HG03469 (cell line): ENCODE data around the gene MOB1B.
"Not testable (repeated sequence)": the region's sequence is repeated elsewhere in the genome, so short reads cannot be mapped to it uniquely, and the experiment has no call there.

Experiments used
- ATAC-seq: cut with Tn5 transposase; IDR thresholded peaks from one replicate; pipeline ENCODE4 v1.9.1; 2021; ENCODE audit warnings: mild to moderate bottlenecking, moderate library complexity, moderate number of reproducible peaks; ENCODE audit not compliant: unreplicated experiment

The MOB1B gene

DNA sequence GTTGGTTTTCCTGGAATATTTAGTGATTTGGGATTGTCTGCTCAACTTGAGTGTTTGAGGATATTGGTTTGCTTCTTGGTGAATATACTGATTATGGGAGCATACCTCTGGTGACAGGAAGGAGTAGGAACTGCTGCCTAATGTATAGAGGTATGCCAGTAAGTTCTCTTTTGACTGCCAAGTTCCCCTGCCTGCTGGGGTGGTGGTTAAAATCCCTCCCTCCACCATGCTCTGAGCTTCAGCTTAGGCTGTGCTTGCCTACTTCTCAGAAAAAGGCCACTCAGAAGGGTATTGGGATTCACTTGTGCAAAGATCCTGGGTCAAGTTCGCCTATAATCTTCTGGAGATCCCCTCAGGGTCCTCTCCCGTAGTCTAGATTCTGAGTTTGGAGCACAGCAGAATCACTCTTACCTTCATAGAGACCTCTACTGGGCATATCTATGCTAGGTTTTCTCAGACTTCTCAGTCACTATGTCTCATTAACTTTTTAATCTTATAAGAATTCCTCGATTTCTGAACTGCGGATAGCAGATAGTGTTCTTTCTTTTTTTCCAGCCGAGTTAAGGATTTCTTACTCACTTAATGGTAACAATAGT is 46.6 kb downstream of the MOB1B start:
- no peak for ATAC-seq

DNA sequence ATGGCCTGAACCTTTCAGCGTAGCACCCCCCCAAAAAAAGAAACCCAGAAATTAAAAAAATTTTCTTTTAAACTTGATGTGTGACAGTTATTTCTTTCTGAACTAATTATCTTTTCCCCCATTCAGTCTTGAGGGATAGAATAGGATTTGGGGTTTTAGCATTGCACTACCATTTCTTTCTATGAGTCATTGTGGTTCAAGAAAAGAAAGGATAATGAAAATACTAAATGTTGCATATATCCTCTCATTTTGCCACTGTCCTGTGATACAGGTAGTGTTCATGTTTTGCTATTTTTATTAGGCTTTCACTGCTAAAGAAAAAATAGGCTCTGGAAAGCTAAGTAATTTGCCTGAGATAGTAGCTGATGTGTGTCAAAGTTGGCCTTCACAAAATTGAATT is 51.9 kb downstream of the MOB1B start:
- no peak for ATAC-seq

GRCh38 chr4:70956549-70957210 is 54.5 kb downstream of the MOB1B start:
- no peak for ATAC-seq

- no peak for ATAC-seq
Observed at GRCh38 chr4:70958681-70959080, 56.5 kb downstream of the MOB1B start.

DNA sequence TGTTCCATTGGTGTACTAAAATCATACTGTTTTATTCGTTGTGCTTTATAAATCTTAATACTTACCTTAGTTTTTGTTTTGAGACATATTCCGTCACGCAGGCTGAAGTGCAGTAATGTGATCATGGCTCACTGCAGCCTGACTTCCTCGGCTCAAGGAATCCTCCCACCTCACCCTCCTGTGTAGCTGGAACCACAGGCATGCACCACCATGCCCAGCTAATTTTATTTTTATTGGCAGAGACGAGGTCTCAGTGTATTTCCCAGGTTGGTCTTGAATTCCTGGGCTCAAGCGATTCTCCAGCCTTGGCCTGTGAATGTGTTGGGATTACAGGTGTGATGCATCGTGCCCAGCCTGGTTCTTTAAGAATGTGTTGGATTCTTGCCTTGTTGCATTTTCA is 66.9 kb downstream of the MOB1B start:
- ATAC-seq: no peak

DNA sequence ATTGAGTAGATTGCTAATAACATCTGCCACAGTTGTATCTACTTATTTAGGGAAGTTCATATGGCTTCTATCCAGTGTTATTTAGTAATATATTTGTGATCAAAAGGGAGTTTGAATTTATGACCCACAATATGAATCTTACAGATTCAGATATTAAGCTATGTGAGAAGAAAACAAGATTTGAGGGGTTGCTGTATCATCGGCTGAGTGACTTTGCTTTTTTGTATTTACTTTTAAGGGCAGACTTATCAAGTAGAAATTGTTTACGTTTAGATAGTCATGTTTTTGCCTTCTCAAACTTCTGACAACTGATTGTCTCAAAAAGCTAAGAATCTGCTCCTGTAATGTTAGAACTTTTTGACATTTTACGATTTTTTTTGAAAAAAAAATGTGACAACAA is 74.1 kb downstream of the MOB1B start:
- ATAC-seq: no peak

DNA sequence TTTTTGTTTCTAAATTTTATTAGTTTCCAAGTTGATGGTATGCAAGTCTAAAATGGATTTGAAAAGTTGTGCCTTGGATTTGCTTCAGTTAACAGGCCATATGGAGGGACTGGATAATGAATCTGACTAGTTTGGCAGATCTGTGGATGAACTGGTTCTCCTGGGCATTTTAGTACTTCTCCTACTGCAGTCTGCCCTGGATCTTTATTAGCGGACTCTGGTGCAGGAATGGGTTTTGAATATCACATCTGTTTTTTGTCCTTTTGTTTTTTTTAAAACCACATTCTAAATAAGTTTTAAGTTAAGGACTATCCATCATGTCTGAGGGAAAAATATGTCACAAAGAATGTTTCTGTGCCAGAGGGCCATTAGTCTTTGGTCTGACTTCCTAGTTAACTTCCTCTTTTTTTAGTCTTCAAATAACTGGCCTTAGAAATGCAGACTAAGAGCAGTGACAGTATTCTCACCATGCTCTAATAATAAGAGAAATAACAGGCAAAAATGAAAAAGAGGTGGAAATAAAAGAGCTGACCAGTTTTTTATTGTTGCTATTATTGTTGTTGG is 77.4 kb downstream of the MOB1B start:
- peak; percentile 67 for ATAC-seq

GRCh38 chr4:70980196-70980595 is 78.0 kb downstream of the MOB1B start:
- ATAC-seq: no peak

- ATAC-seq: no peak
Observed at GRCh38 chr4:70984106-70984505, 81.9 kb downstream of the MOB1B start.

GRCh38 chr4:70984589-70984988 is 82.4 kb downstream of the MOB1B start:
- no peak for ATAC-seq

DNA sequence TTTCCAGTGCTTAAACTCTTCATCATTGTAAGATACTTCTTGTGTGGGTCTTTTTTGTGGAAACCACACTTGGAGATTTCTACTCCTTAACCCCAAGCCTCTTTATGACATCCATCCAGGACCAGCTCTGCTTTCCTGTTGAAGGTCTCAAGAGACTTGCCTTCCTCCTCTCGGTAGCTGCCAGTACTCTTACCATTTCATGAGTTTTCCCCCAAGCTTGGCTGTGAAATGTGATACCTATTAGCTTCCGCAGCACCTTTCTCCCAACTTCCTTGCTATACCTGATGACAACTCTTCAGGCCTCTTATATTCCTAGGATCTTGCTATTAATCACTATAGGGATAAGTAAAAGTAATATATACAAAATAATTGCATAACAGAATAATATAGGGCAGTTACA is 89.4 kb downstream of the MOB1B start:
- no peak for ATAC-seq

GRCh38 chr4:70992391-70992881 is 90.3 kb downstream of the MOB1B start:
- no peak for ATAC-seq

DNA sequence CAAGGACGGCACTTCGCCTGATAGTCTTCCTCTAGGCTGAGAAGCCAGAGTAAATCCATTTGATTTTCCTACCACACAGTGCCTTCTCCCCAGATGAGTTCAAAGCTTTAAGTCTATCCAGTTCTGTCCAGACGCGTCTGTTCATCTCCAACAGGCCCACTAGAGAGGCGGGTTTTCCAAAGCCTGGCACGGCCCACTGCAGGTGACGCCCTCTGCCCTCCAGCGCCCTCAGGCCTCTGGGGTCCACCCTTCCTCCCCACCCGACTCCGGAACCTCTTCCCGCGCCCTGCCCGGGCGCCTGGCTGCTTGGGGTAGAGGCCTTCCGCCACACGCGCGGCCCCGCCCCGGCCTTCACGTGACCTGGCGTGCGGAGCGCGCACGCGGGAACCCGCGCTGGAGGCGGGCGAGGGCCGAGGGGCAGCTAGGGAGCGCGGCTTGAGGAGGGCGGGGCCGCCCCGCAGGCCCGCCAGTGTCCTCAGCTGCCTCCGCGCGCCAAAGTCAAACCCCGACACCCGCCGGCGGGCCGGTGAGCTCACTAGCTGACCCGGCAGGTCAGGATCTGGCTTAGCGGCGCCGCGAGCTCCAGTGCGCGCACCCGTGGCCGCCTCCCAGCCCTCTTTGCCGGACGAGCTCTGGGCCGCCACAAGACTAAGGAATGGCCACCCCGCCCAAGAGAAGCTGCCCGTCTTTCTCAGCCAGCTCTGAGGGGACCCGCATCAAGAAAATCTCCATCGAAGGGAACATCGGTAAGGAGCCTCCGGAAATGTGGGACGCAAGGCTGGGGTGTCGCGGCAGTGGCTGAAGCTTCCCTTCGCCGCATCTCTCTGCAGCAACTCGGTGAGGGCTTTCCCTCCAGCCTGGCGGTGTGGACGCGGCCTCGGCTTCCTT is 91.3 kb downstream of the MOB1B start, which contains the start of gene DCK:
TSS of gene DCK (plus strand) at position 469 of the 888 bp plus-strand sequence. CDS start at position 656, 187 bp downstream.
- peak; percentile 64 for ATAC-seq

- ATAC-seq: no peak
Observed at GRCh38 chr4:70994069-70994366, 91.8 kb downstream of the MOB1B start.

DNA sequence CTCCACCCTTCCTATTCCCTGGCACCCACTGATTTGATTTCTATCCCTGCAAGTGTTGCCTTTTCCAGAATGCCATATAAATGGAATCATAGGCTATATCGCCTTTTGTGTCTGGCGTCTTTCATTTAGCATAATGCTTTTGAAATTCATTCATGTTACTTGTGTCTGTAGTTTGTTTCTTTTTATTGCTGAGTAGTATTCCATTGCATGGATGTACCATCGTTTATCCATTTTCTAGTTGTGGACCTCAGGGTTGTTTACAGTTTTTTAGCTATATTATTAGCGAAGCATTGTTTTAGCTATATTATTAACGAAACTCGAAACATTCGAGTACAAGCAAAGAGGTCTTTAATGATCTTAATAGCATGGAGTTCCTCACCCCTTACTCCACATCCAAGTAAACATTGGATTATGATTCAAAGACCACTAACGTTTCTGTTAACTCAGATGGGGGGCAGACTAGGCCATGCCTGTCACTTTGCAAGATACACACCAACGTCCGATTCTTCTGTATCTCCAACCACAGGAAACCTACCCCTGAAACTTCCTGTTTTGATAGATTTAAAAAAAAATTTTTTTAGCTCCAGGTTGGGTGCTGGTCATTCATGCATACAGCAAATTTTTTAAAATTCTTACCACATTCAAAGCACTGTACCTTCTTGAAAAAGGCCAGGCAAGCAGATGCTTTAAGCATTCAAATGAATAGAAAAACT is 92.4 kb downstream of the MOB1B start:
- ATAC-seq: peak; percentile 39

DNA sequence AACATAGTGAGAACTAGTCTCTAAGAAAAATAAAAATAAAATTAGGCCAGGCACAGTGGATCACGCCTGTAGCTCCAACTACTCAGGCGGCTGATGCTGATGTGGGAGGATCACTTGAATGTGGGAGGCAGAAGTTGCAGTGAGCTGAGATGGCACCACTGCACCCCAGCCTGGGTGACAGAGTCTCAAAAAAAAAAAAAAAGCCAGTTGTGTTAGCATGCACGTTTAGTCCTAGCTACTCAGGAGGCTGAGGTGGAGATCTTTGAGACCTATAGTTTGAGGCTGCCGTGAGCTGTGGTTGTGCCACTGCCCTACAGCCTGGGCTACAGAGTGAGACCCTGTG is 93.8 kb downstream of the MOB1B start:
- ATAC-seq: no peak

GRCh38 chr4:70997036-70997435 is 94.9 kb downstream of the MOB1B start:
- no peak for ATAC-seq

DNA sequence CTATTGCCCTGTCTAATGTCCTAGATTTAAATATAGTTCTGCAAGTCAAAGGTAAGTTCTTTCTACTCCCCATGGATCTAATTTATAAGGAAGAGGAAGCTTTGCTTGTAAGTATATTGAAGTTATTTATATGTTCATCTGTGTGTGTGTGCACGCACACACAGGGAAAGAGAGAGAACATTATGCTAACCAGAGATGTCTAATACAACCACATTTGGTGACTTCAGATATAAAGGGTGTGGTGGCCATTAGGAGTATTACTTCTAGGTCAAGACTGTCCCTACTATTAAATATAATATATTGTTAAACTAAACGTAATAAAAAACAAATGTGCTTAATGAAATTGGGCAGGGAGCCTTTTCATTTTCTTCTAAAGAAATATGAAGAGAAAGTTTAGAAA is 95.4 kb downstream of the MOB1B start:
- ATAC-seq: no peak

DNA sequence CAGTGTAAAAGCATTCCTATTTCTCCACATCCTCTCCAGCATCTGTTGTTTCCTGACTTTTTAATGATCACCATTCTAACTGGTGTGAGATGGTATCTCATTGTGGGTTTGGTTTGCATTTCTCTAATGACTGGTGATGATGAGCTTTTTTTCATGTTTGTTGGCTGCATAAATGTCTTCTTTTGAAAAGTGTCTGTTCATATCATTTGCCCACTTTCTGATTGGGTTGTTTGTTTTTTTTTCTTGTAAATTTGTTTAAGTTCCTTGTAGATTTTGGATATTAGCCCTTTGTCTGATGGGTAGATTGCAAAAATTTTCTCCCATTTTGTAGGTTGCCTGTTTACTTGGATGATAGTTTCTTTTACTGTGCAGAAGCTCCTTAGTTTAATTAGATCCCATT is 97.5 kb downstream of the MOB1B start:
- not testable (repeated sequence) for ATAC-seq

DNA sequence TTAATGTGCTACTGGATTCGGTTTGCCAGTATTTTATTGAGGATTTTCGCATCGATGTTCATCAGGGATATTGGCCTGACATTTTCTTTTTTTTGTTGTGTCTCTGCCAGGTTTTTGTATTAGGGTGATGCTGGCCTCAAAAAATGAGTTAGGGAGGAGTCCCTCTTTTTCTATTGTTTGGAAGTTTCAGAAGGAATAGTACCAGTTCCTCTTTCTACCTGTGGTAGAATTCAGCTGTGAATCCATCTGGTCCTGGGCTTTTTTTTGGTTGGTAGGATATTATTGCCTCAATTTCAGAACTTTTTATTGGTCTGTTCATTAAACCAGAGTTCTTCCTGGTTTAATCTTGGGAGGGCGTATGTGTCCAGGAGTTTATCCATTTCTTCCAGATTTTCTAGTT is 99.2 kb downstream of the MOB1B start:
- ATAC-seq: not testable (repeated sequence)

GRCh38 chr4:71004281-71004851 is 102.2 kb downstream of the MOB1B start:
- no peak for ATAC-seq
